Measurements from ENCODE around the gene TBC1D25. TPM values are rescaled to one million over a fixed set of nuclear protein-coding genes. Genes with fewer than 3 reads are reported as not detected.

Gene TBC1D25
- total RNA-seq, 1 experiment from 2014 or later, result 18.2 TPM

DNA sequence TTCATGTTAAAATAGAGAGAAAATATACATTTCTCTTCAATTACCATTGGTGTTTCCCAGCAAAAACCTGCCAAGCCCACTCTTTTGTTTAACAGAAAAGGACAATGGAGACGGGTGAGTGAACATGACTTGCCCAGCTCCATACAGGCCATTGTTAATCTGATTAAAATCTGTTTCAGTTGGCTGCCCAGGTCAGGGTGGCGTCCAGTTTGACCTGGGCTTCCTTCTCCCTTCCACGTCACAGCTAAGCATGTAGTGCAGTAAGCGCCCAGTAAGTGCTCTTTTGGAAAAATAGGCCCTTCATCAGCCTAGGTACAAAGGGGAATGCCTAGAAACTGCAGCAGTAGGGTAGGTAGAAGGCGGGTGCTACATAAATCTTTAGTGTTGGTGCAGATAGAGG lies 32.3 kb upstream of the TBC1D25 start:
- TF ChIP-seq, protein P1, sequence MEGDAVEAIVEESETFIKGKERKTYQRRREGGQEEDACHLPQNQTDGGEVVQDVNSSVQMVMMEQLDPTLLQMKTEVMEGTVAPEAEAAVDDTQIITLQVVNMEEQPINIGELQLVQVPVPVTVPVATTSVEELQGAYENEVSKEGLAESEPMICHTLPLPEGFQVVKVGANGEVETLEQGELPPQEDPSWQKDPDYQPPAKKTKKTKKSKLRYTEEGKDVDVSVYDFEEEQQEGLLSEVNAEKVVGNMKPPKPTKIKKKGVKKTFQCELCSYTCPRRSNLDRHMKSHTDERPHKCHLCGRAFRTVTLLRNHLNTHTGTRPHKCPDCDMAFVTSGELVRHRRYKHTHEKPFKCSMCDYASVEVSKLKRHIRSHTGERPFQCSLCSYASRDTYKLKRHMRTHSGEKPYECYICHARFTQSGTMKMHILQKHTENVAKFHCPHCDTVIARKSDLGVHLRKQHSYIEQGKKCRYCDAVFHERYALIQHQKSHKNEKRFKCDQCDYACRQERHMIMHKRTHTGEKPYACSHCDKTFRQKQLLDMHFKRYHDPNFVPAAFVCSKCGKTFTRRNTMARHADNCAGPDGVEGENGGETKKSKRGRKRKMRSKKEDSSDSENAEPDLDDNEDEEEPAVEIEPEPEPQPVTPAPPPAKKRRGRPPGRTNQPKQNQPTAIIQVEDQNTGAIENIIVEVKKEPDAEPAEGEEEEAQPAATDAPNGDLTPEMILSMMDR (IDR thresholded peaks at IDR 0.05; ENCODE audit: unreplicated experiment), result no peak
- intact Hi-C loops (cut with micrococcal nuclease), result no loop called here
- Mint-ChIP-seq H3K9me3 (ENCODE audit: unreplicated experiment) (no peaks in the 10 kb centered on the region), H3K27me3 (ENCODE audit: insufficient read depth, unreplicated experiment) (no peaks in the 10 kb centered on the region), H3K4me1 (ENCODE audit: insufficient read depth, unreplicated experiment) (peaks cover 5% of the 10 kb centered on the region), H3K36me3 (ENCODE audit: insufficient read depth, unreplicated experiment) (no peaks in the 10 kb centered on the region), H3K4me3 (ENCODE audit: unreplicated experiment) (peak overlapping the region; percentile 24), H3K27ac (ENCODE audit: low read depth, unreplicated experiment) (no peak overlapping the region)
- no peak for DNase-seq (ENCODE audit: unreplicated experiment)
- CTCF ChIA-PET, result interaction anchor here (1.2 to 1.8 kb wide), 2 partner anchors 13 to 33 kb away, joined by 3 to 5 read pairs; no protein-coding TSS in a partner anchor
- POLR2A ChIA-PET, result interaction anchor here (1.4 kb wide), 1 partner anchor 424 kb away, joined by 5 read pairs; no protein-coding TSS in a partner anchor
- no TSS peak for BruUV-seq (replicated peaks)

GRCh38 chrX:48508400-48509244 lies 30.9 kb upstream of the TBC1D25 start, which contains the start of gene PORCN:
Gene PORCN, plus strand, starts transcription at chrX:48508992. Its CDS starts 829 bp downstream, at chrX:48509821.
- Mint-ChIP-seq H3K27me3 (ENCODE audit: insufficient read depth, unreplicated experiment) (no peaks in the 10 kb centered on the region), H3K27ac (ENCODE audit: low read depth, unreplicated experiment) (peak within 1 kb of the TSS; percentile 85), H3K9me3 (ENCODE audit: unreplicated experiment) (no peaks in the 10 kb centered on the region), H3K4me3 (ENCODE audit: unreplicated experiment) (peak within 1 kb of the TSS; percentile 86), H3K4me1 (ENCODE audit: insufficient read depth, unreplicated experiment) (peaks cover 5% of the 10 kb centered on the region), H3K36me3 (ENCODE audit: insufficient read depth, unreplicated experiment) (no peaks in the 10 kb centered on the region)
- TSS peak; percentile 82 for BruUV-seq (replicated peaks)
- intact Hi-C loops (cut with micrococcal nuclease), result no loop called here
- TF ChIP-seq, protein P1 (IDR thresholded peaks at IDR 0.05; ENCODE audit: unreplicated experiment), result no peak
- ChIA-PET POLR2A (interaction anchor here (0.6 to 1.6 kb wide), 5 partner anchors 14 to 451 kb away, joined by 3 to 8 read pairs (median 3); partner anchors contain the start of gene FTSJ1), CTCF (interaction anchor here (1.2 kb wide), 1 partner anchor 34 kb away, joined by 3 read pairs; no protein-coding TSS in a partner anchor)
- peak; percentile 70 for DNase-seq (ENCODE audit: unreplicated experiment)

GRCh38 chrX:48509245-48509590 lies 30.3 kb upstream of the TBC1D25 start:
- H3K36me3 Mint-ChIP-seq (ENCODE audit: insufficient read depth, unreplicated experiment), result no peaks in the 10 kb centered on the region
- no peaks in the 10 kb centered on the region for H3K9me3 Mint-ChIP-seq (ENCODE audit: unreplicated experiment)
- peak overlapping the region; percentile 85 for H3K27ac Mint-ChIP-seq (ENCODE audit: low read depth, unreplicated experiment)
- H3K4me1 Mint-ChIP-seq (ENCODE audit: insufficient read depth, unreplicated experiment), result peaks cover 5% of the 10 kb centered on the region
- no peaks in the 10 kb centered on the region for H3K27me3 Mint-ChIP-seq (ENCODE audit: insufficient read depth, unreplicated experiment)
- POLR2A ChIA-PET, result interaction anchor here (1.2 to 1.6 kb wide), 2 partner anchors 13 to 33 kb away, joined by 3 to 5 read pairs; partner anchors contain the start of gene FTSJ1
- BruUV-seq (replicated peaks), result no TSS peak
- CTCF ChIA-PET, result no interaction called here
- DNase-seq (ENCODE audit: unreplicated experiment), result no peak
- intact Hi-C loops (cut with micrococcal nuclease), result no loop called here
- TF ChIP-seq, protein P1 (IDR thresholded peaks at IDR 0.05; ENCODE audit: unreplicated experiment), result no peak
- peak overlapping the region; percentile 86 for H3K4me3 Mint-ChIP-seq (ENCODE audit: unreplicated experiment)

- peaks cover 5% of the 10 kb centered on the region for H3K4me1 Mint-ChIP-seq (ENCODE audit: insufficient read depth, unreplicated experiment)
- peaks cover 2% of the 10 kb centered on the region for H3K36me3 Mint-ChIP-seq (ENCODE audit: insufficient read depth, unreplicated experiment)
- no peaks in the 10 kb centered on the region for H3K27me3 Mint-ChIP-seq (ENCODE audit: insufficient read depth, unreplicated experiment)
- H3K4me3 Mint-ChIP-seq (ENCODE audit: unreplicated experiment), result peak overlapping the region; percentile 86
- DNase-seq (ENCODE audit: unreplicated experiment), result no peak
- no peaks in the 10 kb centered on the region for H3K9me3 Mint-ChIP-seq (ENCODE audit: unreplicated experiment)
- H3K27ac Mint-ChIP-seq (ENCODE audit: low read depth, unreplicated experiment), result peak overlapping the region; percentile 85
- no TSS peak for BruUV-seq (replicated peaks)
- ChIA-PET CTCF (interaction anchor here (1.5 to 1.7 kb wide), 3 partner anchors 22 to 426 kb away, joined by 3 to 7 read pairs (median 5); no protein-coding TSS in a partner anchor), POLR2A (no interaction called here)
- intact Hi-C loops (cut with micrococcal nuclease), result no loop called here
- TF ChIP-seq, protein P1 (IDR thresholded peaks at IDR 0.05; ENCODE audit: unreplicated experiment), result no peak
Observed at GRCh38 chrX:48509619-48510018, 29.9 kb upstream of the TBC1D25 start.

Data from MCF 10A (cell line).